Hematopoietic multipotent progenitor cell treated with erythropoietin and hydrocortisone succinate and interleukin-3 and kit ligand, for 17 days (in vitro differentiated cells): ENCODE results near the gene PRMT2.
"Not testable (repeated sequence)": the region's sequence is repeated elsewhere in the genome, so short reads cannot be mapped to it uniquely, and the experiment has no call there.

ENCODE experiments used
- DNase-seq: peaks from one replicate; pipeline ENCODE4 v3.0.0-alpha.2; 2015; ENCODE audit warnings: low spot score

The PRMT2 gene

DNA sequence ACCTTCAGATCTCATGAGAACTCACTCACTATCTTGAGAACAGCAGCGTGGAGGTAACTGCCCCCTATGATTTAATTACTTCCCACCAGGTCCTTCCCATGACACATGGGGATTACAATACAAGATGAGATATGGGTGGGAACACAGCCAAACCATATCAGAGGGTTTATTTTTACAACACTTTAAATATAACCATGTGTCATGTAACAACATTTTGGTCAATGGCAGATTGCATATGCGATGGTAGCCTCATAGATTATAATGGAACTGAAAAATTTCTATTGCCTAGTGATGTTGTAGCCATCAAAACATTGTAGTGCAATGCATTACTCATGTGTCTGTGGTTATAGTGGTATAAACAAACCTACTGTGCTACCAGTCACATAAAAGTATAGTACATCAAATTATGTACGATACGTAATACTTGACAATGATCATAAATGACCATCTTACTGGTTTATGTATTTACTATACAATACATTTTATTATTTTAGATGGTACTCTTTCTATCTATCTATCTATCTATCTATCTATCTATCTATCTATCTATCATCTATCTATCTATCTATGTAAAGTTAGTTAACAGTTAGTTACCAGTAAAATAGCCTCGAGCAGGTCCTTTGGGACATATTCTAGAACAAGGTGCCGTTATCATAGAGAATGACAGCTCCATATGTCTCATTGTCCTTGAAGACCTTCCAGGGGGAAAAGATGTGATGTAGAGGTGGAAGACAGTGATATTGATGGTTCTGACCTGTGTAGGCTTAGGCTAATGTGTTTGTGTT is 18.0 kb upstream of the PRMT2 start:
- no peak for DNase-seq

DNA sequence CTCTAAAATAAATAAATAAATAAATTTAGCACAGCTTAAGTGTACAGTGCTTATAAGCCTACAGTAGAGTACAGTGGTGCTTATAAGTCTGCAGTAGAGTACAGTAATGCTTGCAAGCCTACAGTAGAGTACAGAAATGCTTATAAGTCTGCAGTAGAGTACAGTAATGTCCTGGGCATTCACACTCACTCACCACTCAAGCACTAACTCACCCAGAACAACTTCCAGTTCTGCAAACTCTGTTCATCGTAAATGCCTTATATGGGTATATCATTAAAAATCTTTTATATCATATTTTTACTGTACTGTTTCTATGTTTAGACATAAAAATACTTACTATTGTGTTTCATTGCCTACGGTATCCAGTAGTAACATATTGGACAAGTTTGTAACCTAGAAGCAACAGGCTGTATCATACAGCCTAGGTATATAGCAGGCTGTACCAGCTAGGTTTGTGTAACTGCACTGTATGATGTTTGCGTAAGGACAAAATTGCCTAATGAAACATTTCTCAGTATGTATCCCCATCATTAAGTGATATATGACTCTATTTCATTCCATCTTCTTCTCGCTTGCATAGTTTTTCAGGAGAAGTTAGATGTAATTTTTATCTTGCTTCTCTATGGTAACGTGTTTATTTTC is 16.6 kb upstream of the PRMT2 start:
- no peak for DNase-seq

DNA sequence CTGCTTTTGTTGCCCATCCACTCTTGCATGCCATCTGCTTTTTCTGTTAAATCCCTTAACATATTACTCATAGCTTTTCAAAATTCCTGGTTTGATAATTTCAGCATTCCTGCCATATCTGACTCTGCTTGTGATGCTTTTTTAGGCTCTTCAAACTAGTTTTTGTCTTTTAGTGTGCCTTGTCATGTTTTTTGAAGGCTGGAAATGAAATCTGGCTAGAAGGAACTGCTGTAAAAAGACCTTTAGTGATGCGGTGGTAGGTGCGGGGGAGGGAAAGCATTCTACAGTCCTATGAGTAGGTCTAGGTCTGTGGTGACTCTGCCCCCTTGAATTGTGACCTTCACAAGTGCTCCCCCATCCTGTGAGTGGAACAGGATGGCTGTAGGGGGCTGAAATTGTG is 15.6 kb upstream of the PRMT2 start:
- no peak for DNase-seq

DNA sequence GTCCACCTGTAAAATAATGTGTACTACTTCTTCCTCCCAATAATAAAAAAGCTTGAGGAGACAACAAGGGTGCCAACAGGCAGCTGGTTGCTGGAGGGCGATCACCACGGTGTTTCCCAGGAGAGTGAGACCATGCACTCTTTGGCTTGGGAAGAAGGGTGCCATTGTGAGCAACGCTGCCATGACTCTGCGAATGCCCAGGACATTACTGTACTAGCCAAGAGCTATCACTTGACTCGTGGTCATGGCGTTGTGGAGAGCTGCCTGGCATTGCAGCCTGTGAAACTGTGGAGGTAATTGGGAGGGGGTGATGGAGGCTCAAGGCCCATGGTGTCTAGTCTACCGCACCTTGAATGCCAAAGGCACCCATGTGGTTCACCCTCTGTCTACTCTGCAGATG is 14.6 kb upstream of the PRMT2 start:
- no peak for DNase-seq

DNA sequence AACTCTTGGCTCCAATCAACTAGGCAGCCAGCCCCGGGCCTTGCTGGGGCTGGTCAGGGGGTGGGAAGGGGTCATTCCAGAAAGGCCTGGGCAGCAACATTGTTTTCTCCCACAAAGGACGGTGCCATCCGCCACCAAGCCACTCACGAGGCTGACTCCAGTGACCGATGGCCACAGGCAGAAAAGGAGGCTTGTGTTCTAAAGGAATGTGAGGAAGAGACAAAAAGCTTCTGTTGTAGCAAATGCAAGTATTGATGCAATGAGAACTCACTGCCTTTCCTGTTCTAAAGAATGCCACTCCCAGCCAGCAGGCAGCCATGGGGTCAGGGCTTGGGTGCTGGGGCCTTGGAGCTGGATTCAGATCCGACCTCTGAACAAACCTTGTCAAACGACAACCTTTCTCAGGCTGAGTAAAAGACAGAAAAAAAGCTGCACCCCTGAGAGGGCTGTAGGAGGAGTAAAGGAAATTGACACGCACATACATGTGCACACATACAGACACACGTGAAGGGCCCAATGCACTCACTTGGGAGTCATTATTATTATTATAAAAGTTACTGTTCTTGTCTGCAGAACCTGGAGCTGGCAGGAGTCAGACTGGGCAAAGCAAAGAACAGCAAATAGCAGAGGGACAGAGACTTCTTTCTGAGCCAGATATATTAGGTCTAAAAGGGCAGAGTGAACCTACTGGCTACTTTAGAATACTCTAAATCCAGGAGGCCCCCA is 13.9 kb upstream of the PRMT2 start:
- no peak for DNase-seq

DNA sequence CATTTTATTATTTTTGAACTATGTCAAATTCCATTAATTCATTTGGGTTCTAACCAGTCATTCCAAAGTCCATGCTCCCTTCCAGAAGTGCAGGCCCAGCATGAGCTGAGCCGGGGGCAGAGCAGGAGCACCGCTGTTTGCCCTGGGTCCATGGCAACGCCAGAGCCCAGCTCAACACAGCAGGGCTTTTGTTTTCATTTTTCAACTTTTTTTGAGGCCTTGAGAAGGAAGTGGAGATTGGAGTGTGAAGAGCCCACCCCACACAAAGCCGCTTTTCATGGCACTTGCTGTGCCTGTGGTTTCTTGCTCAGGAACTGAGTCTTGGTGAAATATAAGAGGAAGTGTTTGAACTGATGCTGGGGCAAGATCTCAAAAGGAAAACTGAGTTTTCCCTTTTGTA is 13.2 kb upstream of the PRMT2 start:
- DNase-seq, result no peak

DNA sequence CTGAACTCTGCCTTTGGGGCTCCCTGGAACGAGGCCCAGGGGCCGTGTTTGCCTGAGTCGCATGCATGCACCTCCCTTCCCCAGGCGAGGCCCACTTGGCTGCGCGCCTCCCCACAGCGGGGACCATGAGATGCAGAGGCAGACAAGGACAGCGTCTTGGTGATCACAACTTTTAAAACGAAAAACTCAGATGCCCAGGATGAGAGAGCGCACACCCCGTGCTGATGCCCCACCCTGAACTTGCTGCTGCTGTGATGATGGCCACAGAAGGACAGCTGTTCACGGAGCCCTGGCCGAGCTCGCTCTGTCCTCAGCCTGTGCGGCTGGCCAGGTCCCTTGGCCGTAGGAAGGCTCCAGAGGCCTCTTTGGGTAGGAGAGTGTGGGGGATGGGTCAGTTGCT is 11.4 kb upstream of the PRMT2 start:
- no peak for DNase-seq

DNA sequence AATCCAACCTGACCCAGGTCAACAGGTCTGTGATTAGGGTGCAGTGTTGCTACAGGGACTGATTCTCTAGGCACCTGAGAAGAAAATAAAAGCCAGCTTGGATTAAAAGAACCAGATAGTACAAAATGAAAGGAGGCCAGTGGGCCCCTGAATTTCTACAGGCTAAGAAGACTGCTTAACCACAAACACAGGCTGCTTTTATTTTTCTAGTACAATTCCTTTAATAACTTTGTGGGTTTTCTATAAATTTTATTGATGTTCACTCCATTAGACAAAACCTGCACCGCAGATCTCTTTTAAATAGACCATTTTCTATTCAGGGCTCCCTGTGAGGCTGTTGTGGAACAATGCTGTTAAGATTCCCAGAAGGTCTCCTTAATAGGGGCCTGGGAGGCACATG is 9.7 kb upstream of the PRMT2 start:
- no peak for DNase-seq

DNA sequence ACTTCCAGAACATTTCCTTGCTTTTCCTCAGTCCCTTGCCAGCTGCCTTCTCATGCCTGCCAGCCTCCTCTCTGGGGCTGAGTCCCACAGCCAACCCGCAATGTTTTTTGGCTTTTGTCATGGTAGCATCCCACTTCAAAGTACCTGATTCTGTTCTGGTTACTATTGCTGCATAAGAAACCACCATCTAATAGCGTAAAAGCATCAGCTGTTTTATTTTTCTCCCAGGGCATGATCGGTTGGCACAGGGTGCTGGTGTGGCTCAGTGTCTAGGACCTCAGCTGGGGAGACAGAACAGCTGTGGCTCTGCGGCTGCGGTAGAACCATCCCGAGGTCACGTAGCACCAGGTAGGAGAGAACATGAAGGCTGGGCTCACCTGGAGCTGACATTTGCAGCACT is 8.9 kb upstream of the PRMT2 start:
- no peak for DNase-seq

DNA sequence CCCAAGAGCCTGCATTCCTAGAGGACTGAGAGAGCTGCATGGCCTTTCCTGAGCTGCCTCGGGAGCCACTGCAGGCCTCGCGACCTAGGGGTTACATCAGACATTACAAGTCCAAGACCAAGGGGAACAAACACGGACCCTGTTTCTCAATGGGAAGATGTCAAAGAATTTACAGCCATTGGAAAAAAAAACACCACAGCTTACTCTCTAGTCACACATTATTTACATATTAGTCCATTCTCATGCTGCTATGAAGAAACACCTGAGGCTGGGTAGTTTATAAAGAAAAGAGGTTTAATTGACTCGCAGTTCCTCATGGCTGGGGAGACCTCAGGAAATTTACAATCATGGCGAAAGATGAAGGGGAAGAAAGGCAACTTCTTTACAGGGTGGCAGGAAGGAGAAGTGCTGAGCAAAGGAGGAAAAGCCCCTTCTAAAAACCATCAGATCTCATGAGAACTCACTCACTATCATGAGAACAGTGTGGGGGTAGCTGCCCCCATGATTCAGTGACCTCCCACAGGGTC is 8.4 kb upstream of the PRMT2 start:
- DNase-seq, result no peak

DNA sequence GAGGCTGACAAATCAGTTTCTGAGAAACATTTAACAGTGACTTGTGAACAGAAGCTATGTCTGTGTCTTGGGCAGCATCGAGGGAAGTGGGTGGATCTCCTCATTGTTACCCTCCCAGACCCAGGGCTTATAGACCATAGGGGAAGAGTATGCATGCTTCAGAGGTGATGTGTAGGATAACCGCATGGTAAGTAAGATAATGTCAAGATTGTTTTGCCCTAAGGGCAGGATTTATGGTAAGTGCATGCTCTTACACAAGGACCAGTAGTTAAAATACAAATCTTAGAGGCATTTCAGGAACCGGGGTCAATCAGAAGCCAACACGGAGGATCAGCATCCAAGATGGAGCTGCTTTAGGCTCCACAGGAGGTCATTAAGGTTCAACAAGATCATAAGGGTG is 7.7 kb upstream of the PRMT2 start:
- DNase-seq, result no peak

DNA sequence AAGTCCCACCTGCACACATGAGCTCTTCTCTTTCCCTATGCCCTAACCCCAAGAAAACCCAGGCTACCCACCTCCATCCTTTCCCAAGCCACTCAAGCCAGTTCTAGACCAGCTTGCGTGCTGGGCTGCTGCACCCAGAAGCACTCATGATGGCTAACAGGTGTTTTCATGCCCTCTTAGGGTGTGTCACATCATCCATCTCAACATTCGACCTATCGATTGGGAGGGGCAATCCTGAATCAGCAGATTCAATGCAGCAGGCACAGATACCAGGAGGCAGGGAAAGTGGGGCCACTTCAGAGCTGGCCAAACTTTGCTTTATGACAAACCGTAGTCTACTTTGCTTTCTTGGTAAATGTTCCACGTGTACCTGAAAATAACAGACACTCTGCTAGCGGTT is 6.6 kb upstream of the PRMT2 start:
- DNase-seq, result no peak

DNA sequence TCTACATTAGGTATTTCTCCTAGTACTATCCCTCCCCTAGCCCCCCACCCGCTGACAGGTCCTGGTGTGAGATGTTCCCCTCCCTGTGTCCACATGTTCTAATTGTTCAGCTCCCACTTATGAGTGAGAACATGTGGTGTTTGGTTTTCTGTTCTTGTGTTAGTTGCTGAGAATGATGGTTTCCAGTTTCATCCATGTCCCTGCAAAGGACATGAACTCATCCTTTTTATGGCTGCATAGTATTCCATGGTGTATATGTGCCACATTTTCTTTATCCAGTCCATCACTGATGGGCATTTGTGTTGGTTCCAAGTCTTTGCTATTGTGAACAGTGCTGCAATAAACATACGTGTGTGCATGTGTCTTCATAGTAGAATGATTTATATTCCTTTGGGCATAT is 4.6 kb upstream of the PRMT2 start:
- DNase-seq, result not testable (repeated sequence)

DNA sequence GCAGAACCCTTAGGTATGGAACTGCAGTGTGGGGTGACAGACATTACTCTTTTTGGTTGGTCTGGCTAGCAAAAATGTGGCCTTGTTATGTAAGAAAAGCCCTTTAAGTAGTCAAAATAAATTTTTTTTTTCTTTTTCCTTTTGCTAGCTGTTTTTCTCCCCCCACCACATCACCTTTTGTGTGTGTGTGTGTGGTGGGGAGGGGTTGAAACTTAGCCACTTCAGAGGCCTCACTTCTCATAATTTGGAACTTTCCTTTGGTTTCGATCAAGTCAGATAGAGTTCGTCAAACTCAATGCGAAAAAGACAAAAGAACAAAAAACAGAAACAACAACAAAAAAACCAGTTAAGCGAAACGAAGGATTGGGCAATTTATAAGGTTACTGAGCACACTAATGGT is 1.9 kb upstream of the PRMT2 start:
- no peak for DNase-seq

DNA sequence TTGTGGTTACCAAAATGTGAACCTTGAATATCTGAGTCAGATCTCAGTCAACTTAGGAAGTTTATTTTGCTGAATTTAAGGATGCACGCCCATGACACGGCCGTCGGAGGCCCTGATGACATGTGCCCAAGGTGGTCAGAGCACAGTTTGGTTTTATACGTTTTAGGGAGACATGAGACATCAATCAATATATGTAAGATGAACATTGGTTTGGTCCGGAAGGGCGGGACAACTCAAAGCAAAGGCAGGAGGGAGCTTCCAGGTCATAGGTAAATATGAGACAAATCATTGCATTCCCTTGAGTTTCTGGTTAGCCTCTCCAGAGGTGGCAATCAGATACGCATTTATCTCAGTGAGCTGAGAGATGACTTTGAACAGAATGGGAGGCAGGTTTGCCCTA is 1.0 kb upstream of the PRMT2 start:
- DNase-seq, result peak; percentile 6

DNA sequence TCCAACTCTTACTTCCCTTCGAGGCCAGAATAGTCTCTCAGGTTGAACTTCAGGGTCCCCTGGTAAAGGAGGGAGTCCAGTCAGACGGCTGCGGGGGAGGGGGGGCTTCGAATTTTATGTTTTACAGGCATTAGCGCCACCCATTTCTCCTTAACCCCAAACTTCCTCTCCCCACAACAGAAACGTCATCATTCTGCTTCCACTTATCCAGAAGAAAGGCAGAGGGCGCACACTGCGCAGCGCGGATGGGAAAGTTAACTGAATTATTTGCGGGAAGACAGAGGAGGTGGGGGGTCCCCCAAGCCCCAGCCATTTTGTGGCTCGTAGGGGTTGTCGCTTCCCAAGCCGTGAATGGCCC is 529 bp upstream of the PRMT2 start:
- DNase-seq, result no peak

DNA sequence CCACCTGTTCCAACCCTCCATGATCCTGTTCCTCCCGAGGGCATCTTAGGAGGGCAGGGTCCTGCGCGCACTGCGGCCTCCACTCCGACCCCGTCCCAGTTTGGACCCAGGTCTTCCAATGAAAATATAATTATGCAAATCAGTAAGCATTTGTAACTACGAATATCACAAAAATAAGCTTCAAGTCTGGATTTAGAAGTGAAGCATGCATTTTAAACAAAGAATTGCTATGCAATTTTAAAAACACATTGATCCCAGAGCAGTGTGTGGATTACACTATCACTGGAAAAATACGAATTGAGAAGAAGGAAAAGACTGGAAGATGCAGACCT is 673 bp downstream of the PRMT2 start:
- no peak for DNase-seq

DNA sequence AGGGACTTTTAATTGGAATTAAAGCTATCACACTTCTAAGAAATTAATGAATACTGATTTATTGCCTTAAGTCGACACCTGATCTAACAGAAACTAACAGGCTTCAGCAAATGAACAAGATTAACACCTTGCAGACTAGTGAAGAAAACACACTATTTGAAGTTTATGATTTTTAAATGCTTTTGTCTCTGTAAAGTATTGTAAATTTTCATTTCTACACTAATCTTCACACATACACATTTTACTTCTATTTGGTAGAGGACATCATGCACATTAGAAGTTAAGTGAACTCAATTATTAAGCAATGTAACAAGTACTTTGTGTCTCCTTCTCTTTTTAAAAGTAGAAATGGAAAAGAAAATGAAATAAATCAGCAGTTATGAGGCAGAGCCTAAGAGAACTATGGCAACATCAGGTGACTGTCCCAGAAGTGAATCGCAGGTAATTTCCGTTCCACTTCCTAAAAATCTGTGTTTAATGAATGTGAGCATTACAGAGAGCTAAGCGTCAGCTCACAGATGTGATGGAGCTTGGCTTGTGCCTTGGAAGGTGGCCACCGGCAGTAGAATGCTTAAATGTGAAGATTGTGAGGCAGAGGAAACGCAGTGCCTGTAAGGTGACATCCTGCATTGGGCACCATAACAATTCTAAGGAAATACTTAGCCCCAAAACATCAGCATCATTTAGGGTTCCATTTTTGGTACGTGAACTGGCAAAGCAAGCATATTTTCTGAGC is 1.2 kb downstream of the PRMT2 start:
- DNase-seq, result no peak

DNA sequence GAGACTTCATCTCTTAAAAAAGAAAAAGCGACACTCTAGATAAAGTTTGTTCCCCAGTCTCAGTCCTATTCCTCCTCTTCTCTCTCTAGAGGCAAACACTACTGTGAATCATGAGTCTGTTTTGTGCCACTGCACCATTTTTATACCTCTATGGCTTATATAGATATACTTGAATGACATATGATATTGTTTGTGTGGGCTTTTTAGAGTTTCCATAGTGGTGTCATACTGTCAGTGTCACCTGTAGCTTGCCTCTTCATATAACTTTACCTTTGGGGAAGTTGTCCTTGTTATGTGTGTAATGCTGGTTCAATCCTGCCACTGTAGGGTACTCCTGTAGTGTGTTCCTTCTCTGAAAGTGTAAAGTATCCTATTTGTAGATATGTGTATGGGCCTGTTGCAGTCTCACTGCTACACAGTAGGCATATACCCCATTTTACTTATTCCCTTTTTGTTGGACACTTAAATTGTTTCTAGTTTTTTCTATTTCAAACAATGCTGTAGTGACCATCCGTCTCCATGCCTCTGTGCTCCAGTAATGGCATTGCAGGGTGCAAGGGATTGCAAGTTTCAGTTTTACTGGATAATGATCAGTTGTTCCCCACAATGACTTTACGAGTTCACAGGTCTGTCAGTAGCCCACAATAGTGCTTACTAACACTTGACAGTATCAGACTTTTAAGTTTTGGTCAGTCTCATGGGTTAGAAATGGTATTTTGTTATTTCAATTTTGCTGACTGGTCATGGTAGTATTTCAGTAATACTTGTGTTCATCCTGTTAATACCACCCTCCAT is 2.7 kb downstream of the PRMT2 start:
- DNase-seq, result peak; percentile 15

DNA sequence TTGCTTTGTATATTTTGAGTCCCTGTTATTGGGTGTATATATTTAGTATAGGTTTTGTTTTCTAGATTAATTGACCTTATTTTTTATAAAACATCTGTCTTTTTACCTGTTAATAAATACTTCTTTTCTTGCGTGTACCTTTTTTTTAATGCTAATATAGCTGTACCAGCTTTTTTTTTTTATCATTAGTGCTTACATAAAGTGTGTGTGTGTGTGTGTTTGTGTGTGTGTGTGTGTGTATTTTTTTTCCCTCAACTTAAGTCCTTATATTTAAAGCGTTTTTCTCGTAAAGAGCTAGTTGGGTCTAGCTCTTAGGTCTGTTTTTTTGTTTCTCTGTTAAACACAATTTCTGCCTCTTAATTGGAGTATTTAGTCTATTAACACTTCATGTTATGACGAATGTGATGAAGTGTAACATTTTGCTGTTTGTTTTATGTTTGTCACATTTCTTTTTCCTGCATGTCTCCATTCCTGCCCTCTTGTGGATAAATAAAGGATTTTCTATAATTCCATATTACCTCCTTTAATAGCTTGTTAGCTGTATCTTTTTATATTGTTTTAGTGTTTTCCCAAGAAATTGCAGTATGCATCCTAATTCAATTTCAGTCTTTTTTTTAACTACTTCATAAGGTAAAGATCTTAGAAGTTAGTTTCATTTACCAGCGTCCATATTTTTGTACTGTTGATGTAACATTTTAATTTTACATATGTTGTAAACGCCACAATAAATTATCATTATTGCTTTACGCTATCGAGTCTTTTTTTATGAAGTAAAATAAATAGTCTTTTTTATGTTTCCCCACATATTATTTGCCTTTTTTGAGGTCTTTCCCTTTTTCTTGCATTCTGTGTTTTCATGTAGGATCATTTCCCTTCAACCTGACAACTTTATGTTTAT is 4.3 kb downstream of the PRMT2 start:
- peak; percentile 13 for DNase-seq

DNA sequence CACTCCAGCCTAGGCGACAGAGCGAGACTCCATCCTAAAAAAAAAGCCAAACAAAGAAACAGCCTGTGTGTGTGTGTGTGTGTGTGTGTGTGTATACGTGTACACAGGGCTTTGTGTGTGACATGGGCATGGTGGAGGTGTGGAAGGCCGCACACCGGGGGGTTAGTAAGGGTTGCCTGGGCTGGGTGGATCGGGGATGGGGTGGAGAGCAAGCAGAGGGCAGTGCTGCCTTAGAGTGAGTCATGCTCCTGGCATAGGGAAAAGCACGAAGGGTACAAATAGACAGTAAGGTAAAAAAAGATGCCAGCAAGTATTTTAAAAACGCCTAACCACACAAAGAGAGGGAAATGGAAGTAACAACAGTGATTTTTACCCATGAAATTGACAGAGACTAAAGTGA is 6.2 kb downstream of the PRMT2 start:
- DNase-seq, result no peak
